Parathyroid adenoma (tissue), 2 donors: ENCODE data around the gene COLEC12.

ENCODE experiments used
- H2AFZ ChIP-seq: fragments of 300-600 bp; sonication (generic); one replicate; pipeline ENCODE4 v1.7.0; 2017; ENCODE audit warnings: antibody characterized with exemption, mild to moderate bottlenecking
- H3K27ac ChIP-seq: fragments of 300-600 bp; sonication (generic); one replicate; pipeline ENCODE4 v1.7.0; 2017
- H3K27me3 ChIP-seq: fragments of 300-600 bp; sonication (generic); one replicate; pipeline ENCODE4 v1.7.0; 2017; ENCODE audit warnings: low read length; ENCODE audit not compliant: control insufficient read depth, insufficient read depth
- H3K36me3 ChIP-seq: fragments of 300-600 bp; sonication (generic); one replicate; pipeline ENCODE4 v1.7.0; 2017; ENCODE audit warnings: low read length; ENCODE audit not compliant: control insufficient read depth, insufficient read depth
- H3K4me1 ChIP-seq: fragments of 300-600 bp; sonication (generic); one replicate; pipeline ENCODE4 v1.7.0; 2017; ENCODE audit warnings: control low read depth
- H3K4me2 ChIP-seq: fragments of 300-600 bp; sonication (generic); one replicate; pipeline ENCODE4 v1.7.0; 2017; ENCODE audit warnings: low read length
- H3K4me3 ChIP-seq: fragments of 300-600 bp; sonication (generic); one replicate; pipeline ENCODE4 v1.7.0; 2017; ENCODE audit warnings: low read depth, low read length
- H3K79me2 ChIP-seq: fragments of 300-600 bp; sonication (generic); one replicate; pipeline ENCODE4 v1.7.0; 2017; ENCODE audit warnings: control low read depth
- H3K9ac ChIP-seq: fragments of 300-600 bp; sonication (generic); one replicate; pipeline ENCODE4 v1.7.0; 2017; ENCODE audit warnings: mild to moderate bottlenecking
- H3K9me3 ChIP-seq: fragments of 300-600 bp; sonication (generic); one replicate; pipeline ENCODE4 v1.7.0; 2017; ENCODE audit warnings: low read length; ENCODE audit not compliant: control insufficient read depth
- CTCF ChIP-seq: fragments of 300-600 bp; sonication (generic); IDR thresholded peaks from one replicate; pipeline ENCODE4 v1.7.0; 2017; ENCODE audit warnings: antibody characterized with exemption, mild to moderate bottlenecking
- donor health status: primary hyperparathyroidism.

COLEC12 gene

GRCh38 chr18:386994-387393 is 113.5 kb downstream of the COLEC12 start:
- no peaks in the 10 kb centered on the region for H3K9me3 ChIP-seq
- no peaks in the 10 kb centered on the region for H3K27me3 ChIP-seq
- H3K36me3 ChIP-seq = no peaks in the 10 kb centered on the region
- no peak overlapping the region for H2AFZ ChIP-seq
- H3K79me2 ChIP-seq = no peaks in the 10 kb centered on the region
- H3K9ac ChIP-seq = no peak overlapping the region
- no peak overlapping the region for H3K4me3 ChIP-seq
- no peaks in the 10 kb centered on the region for H3K4me1 ChIP-seq
- TF ChIP-seq CTCF = no peak
- no peak overlapping the region for H3K4me2 ChIP-seq
- H3K27ac ChIP-seq = no peak overlapping the region

- no peak overlapping the region for H3K27ac ChIP-seq
- H3K9me3 ChIP-seq = no peaks in the 10 kb centered on the region
- no peak overlapping the region for H3K4me2 ChIP-seq
- TF ChIP-seq CTCF = no peak
- H3K9ac ChIP-seq = no peak overlapping the region
- no peak overlapping the region for H2AFZ ChIP-seq
- H3K36me3 ChIP-seq = no peaks in the 10 kb centered on the region
- no peaks in the 10 kb centered on the region for H3K79me2 ChIP-seq
- no peaks in the 10 kb centered on the region for H3K4me1 ChIP-seq
- H3K4me3 ChIP-seq = no peak overlapping the region
- no peaks in the 10 kb centered on the region for H3K27me3 ChIP-seq
These were observed 115.6 kb downstream of the COLEC12 start for GRCh38 chr18:384897-385296.

GRCh38 chr18:383135-383534 is 117.4 kb downstream of the COLEC12 start:
- no peak overlapping the region for H3K27ac ChIP-seq
- no peaks in the 10 kb centered on the region for H3K9me3 ChIP-seq
- no peaks in the 10 kb centered on the region for H3K36me3 ChIP-seq
- H3K9ac ChIP-seq = no peak overlapping the region
- H3K79me2 ChIP-seq = no peaks in the 10 kb centered on the region
- no peak overlapping the region for H3K4me2 ChIP-seq
- no peak for TF ChIP-seq CTCF
- H2AFZ ChIP-seq = no peak overlapping the region
- no peaks in the 10 kb centered on the region for H3K4me1 ChIP-seq
- no peaks in the 10 kb centered on the region for H3K27me3 ChIP-seq
- no peak overlapping the region for H3K4me3 ChIP-seq

GRCh38 chr18:382423-382984 is 118.0 kb downstream of the COLEC12 start:
- Histone ChIP-seq H3K9me3 (no peaks in the 10 kb centered on the region), H3K36me3 (no peaks in the 10 kb centered on the region), H3K27ac (no peak overlapping the region), H3K4me3 (no peak overlapping the region), H3K27me3 (no peaks in the 10 kb centered on the region), H3K4me2 (no peak overlapping the region), H3K4me1 (no peaks in the 10 kb centered on the region), H3K79me2 (no peaks in the 10 kb centered on the region), H2AFZ (no peak overlapping the region), H3K9ac (no peak overlapping the region)
- TF ChIP-seq CTCF = no peak

GRCh38 chr18:379681-380330 is 120.7 kb downstream of the COLEC12 start:
- Histone ChIP-seq H3K27ac (no peak overlapping the region), H3K27me3 (no peaks in the 10 kb centered on the region), H2AFZ (no peak overlapping the region), H3K9ac (no peak overlapping the region), H3K79me2 (no peaks in the 10 kb centered on the region), H3K4me2 (no peak overlapping the region), H3K4me3 (no peak overlapping the region), H3K36me3 (no peaks in the 10 kb centered on the region), H3K9me3 (no peaks in the 10 kb centered on the region), H3K4me1 (no peaks in the 10 kb centered on the region)
- no peak for TF ChIP-seq CTCF
